IMR-90 (cell line): ENCODE results near the gene CALHM6.

Source experiments
- BHLHE40 ChIP-seq: fragments of 150-350 bp; IDR thresholded peaks from 2 replicates; pipeline ENCODE4 v1.6.1; 2016; ENCODE audit warnings: mild to moderate bottlenecking, low read depth, low read length
- CEBPB ChIP-seq: IDR thresholded peaks from 2 replicates; pipeline ENCODE4 v1.6.1; 2012; ENCODE audit warnings: low read depth, low read length, improper control_type of control experiment
- CTCF ChIP-seq: conservative IDR thresholded peaks from 2 replicates; pipeline ENCODE4 v1.5.1; 2012; ENCODE audit warnings: mild to moderate bottlenecking, low read depth, low read length, improper control_type of control experiment
- FOS ChIP-seq: fragments of 150-350 bp; IDR thresholded peaks from 2 replicates; pipeline ENCODE4 v1.6.1; 2016; ENCODE audit warnings: low read depth, low read length
- MAZ ChIP-seq: IDR thresholded peaks from 2 replicates; pipeline ENCODE4 v1.6.1; 2012; ENCODE audit warnings: low read depth, mild to moderate bottlenecking, low read length, improper control_type of control experiment, moderate library complexity, borderline replicate concordance
- MXI1 ChIP-seq: IDR thresholded peaks from 2 replicates; pipeline ENCODE4 v1.6.1; 2012; ENCODE audit warnings: low read depth, mild to moderate bottlenecking, low read length, moderate library complexity, borderline replicate concordance
- NFE2L2 ChIP-seq: fragments of 150-350 bp; IDR thresholded peaks from 2 replicates; pipeline ENCODE4 v1.6.1; 2016; ENCODE audit warnings: low read depth, mild to moderate bottlenecking, low read length
- POLR2A ChIP-seq: IDR thresholded peaks from 2 replicates; pipeline ENCODE4 v1.6.1; 2012; ENCODE audit warnings: mild to moderate bottlenecking, low read depth, low read length
- RAD21 ChIP-seq: IDR thresholded peaks from 2 replicates; pipeline ENCODE4 v1.6.1; 2012; ENCODE audit warnings: low read length, improper control_type of control experiment
- RCOR1 ChIP-seq: IDR thresholded peaks from 2 replicates; pipeline ENCODE4 v1.6.1; 2012; ENCODE audit warnings: mild to moderate bottlenecking, low read length, improper control_type of control experiment; ENCODE audit not compliant: insufficient replicate concordance
- RFX5 ChIP-seq: IDR thresholded peaks from 2 replicates; pipeline ENCODE4 v1.8.0; 2012; ENCODE audit warnings: low read depth, mild to moderate bottlenecking, low read length, moderate library complexity
- SMC3 ChIP-seq: fragments of 150-350 bp; IDR thresholded peaks from 2 replicates; pipeline ENCODE4 v1.6.1; 2016; ENCODE audit warnings: low read depth, mild to moderate bottlenecking, antibody characterized with exemption, low read length, moderate library complexity
- USF2 ChIP-seq: fragments of 150-350 bp; IDR thresholded peaks from 2 replicates; pipeline ENCODE4 v1.6.1; 2017; ENCODE audit warnings: mild to moderate bottlenecking, antibody characterized with exemption, low read length, low read depth

GRCh38 chr6:116420341-116420740 lies 40.8 kb upstream of the CALHM6 start:
- TF ChIP-seq CTCF (no peak), POLR2A (no peak), CEBPB (no peak), MAZ (no peak), BHLHE40 (no peak), RCOR1 (no peak), RAD21 (no peak), SMC3 (no peak), FOS (no peak), RFX5 (no peak), USF2 (no peak), MXI1 (no peak), NFE2L2 (no peak)
